IMR-90 (cell line): ENCODE results near the gene SLCO3A1. TPM values are rescaled to one million over a fixed set of nuclear protein-coding genes. Genes with fewer than 3 reads are reported as not detected.

ENCODE experiments used
- ATAC-seq: fragments of 200-7000 bp; cut with Tn5 transposase; 2 replicates; pipeline ENCODE4 v1.9.1; 2020; ENCODE audit warnings: low read depth, mild to moderate bottlenecking, moderate library complexity
- BruUV-seq: library from RNA; stranded (reverse); fragments of 400-500 nt; replicated peaks from 2 replicates; lab custom pipeline; 2021; lab: Mats Ljungman, UMichigan
- CTCF ChIA-PET: fragments of 300-600 bp; formaldehyde crosslinking; extraction: SDS; loops from one replicate; lab custom pipeline; 2021; ENCODE audit warnings: antibody characterized with exemption; lab: Yijun Ruan, JAX
- POLR2A ChIA-PET: fragments of 300-600 bp; sonication (Branson Sonifier 250); formaldehyde crosslinking; loops from one replicate; lab custom pipeline; 2022; ENCODE audit warnings: antibody characterized with exemption; ENCODE audit not compliant: unreplicated experiment; lab: Charles Lee
- DNase-seq: peaks from one replicate; pipeline ENCODE4 v3.0.0; 2013
- H2AFZ ChIP-seq: replicated peaks from 2 replicates; pipeline ENCODE3; 2013; ENCODE audit warnings: low read length, mild to moderate bottlenecking; ENCODE audit not compliant: poor library complexity
- H2AK5ac ChIP-seq: 2 replicates; pipeline ENCODE4 v1.6.1; 2013; ENCODE audit warnings: low read depth, low read length, inconsistent platforms
- H2AK9ac ChIP-seq: replicated peaks from 2 replicates; pipeline ENCODE3; 2013; ENCODE audit warnings: mild to moderate bottlenecking, low read depth, low read length, moderate library complexity; ENCODE audit not compliant: poor library complexity
- H2BK120ac ChIP-seq: 2 replicates; pipeline ENCODE4 v1.6.1; 2013; ENCODE audit warnings: low read depth, low read length, inconsistent platforms
- H2BK15ac ChIP-seq: 3 replicates; pipeline ENCODE4 v1.6.1; 2013; ENCODE audit warnings: low read depth, low read length, inconsistent platforms
- H2BK20ac ChIP-seq: 2 replicates; pipeline ENCODE4 v1.6.1; 2013; ENCODE audit warnings: low read depth, mild to moderate bottlenecking, inconsistent platforms, low read length, moderate library complexity
- H2BK5ac ChIP-seq: 2 replicates; pipeline ENCODE4 v1.6.1; 2013; ENCODE audit warnings: mild to moderate bottlenecking, low read depth, low read length, inconsistent platforms; ENCODE audit not compliant: poor library complexity, severe bottlenecking
- H3K14ac ChIP-seq: replicated peaks from 2 replicates; pipeline ENCODE4 v1.6.1; 2013; ENCODE audit warnings: low read depth, low read length, inconsistent platforms
- H3K18ac ChIP-seq: 2 replicates; pipeline ENCODE4 v1.6.1; 2013; ENCODE audit warnings: low read depth, low read length, control low read depth
- H3K23ac ChIP-seq: 2 replicates; pipeline ENCODE4 v1.6.1; 2013; ENCODE audit warnings: low read depth, low read length, inconsistent platforms
- H3K27ac ChIP-seq: 2 replicates; pipeline ENCODE4 v1.5.1; 2013; ENCODE audit warnings: mild to moderate bottlenecking, control low read depth, low read length; ENCODE audit not compliant: insufficient read depth
- H3K27me3 ChIP-seq: 2 replicates; pipeline ENCODE4 v1.6.1; 2013; ENCODE audit warnings: low read length; ENCODE audit not compliant: control insufficient read depth, insufficient read depth
- H3K36me3 ChIP-seq: 2 replicates; pipeline ENCODE4 v1.6.1; 2013; ENCODE audit warnings: low read length, mixed read lengths; ENCODE audit not compliant: control insufficient read depth, insufficient read depth
- H3K4ac ChIP-seq: 2 replicates; pipeline ENCODE4 v1.6.1; 2013; ENCODE audit warnings: low read depth, low read length, inconsistent platforms
- H3K4me1 ChIP-seq: 2 replicates; pipeline ENCODE4 v1.6.1; 2013; ENCODE audit warnings: low read length, mixed read lengths; ENCODE audit not compliant: control insufficient read depth, insufficient read depth
- H3K4me2 ChIP-seq: 2 replicates; pipeline ENCODE4 v1.6.1; 2013; ENCODE audit warnings: low read depth, mild to moderate bottlenecking, control low read depth, low read length, moderate library complexity
- H3K4me3 ChIP-seq: 2 replicates; pipeline ENCODE4 v1.5.1; 2013; ENCODE audit warnings: low read depth, mild to moderate bottlenecking, control low read depth, low read length, moderate library complexity; ENCODE audit not compliant: insufficient read depth
- H3K56ac ChIP-seq: 2 replicates; pipeline ENCODE4 v1.6.1; 2013; ENCODE audit warnings: low read length, inconsistent platforms; ENCODE audit not compliant: insufficient read depth; ENCODE audit errors: extremely low read depth
- H3K79me1 ChIP-seq, 2 experiments: 2 replicates each; pipeline ENCODE4 v1.6.1; 2013; ENCODE audit warnings: low read length in 2 of 2, inconsistent platforms in 1 of 2, low read depth in 1 of 2
- H3K9ac ChIP-seq: 2 replicates; pipeline ENCODE4 v1.6.1; 2013; ENCODE audit warnings: low read depth, low read length, control low read depth
- H3K9me1 ChIP-seq: 2 replicates; pipeline ENCODE4 v1.6.1; 2013; ENCODE audit warnings: low read length, inconsistent platforms; ENCODE audit not compliant: insufficient read depth
- H3K9me3 ChIP-seq: 2 replicates; pipeline ENCODE4 v1.6.1; 2013; ENCODE audit warnings: low read length; ENCODE audit not compliant: control insufficient read depth, insufficient read depth
- H4K20me1 ChIP-seq: 2 replicates; pipeline ENCODE4 v1.6.1; 2013; ENCODE audit warnings: low read length, inconsistent platforms; ENCODE audit not compliant: insufficient read depth
- H4K5ac ChIP-seq: 2 replicates; pipeline ENCODE4 v1.6.1; 2013; ENCODE audit warnings: mild to moderate bottlenecking, low read depth, low read length, control low read depth
- H4K8ac ChIP-seq, 2 experiments: 2 replicates each; pipeline ENCODE4 v1.6.1; 2013; ENCODE audit warnings: low read depth in 2 of 2, low read length in 2 of 2, control low read depth in 1 of 2, inconsistent platforms in 1 of 2
- H4K91ac ChIP-seq: 2 replicates; pipeline ENCODE4 v1.6.1; 2013; ENCODE audit warnings: low read depth, low read length, inconsistent platforms; ENCODE audit not compliant: insufficient read depth
- BHLHE40 ChIP-seq: fragments of 150-350 bp; IDR thresholded peaks from 2 replicates; pipeline ENCODE4 v1.6.1; 2016; ENCODE audit warnings: mild to moderate bottlenecking, low read depth, low read length
- CEBPB ChIP-seq: IDR thresholded peaks from 2 replicates; pipeline ENCODE4 v1.6.1; 2012; ENCODE audit warnings: low read depth, low read length, improper control_type of control experiment
- FOS ChIP-seq: fragments of 150-350 bp; IDR thresholded peaks from 2 replicates; pipeline ENCODE4 v1.6.1; 2016; ENCODE audit warnings: low read depth, low read length
- MAZ ChIP-seq: IDR thresholded peaks from 2 replicates; pipeline ENCODE4 v1.6.1; 2012; ENCODE audit warnings: low read depth, mild to moderate bottlenecking, low read length, improper control_type of control experiment, moderate library complexity, borderline replicate concordance
- MXI1 ChIP-seq: IDR thresholded peaks from 2 replicates; pipeline ENCODE4 v1.6.1; 2012; ENCODE audit warnings: low read depth, mild to moderate bottlenecking, low read length, moderate library complexity, borderline replicate concordance
- NFE2L2 ChIP-seq: fragments of 150-350 bp; IDR thresholded peaks from 2 replicates; pipeline ENCODE4 v1.6.1; 2016; ENCODE audit warnings: low read depth, mild to moderate bottlenecking, low read length
- POLR2A ChIP-seq: IDR thresholded peaks from 2 replicates; pipeline ENCODE4 v1.6.1; 2012; ENCODE audit warnings: mild to moderate bottlenecking, low read depth, low read length
- RAD21 ChIP-seq: IDR thresholded peaks from 2 replicates; pipeline ENCODE4 v1.6.1; 2012; ENCODE audit warnings: low read length, improper control_type of control experiment
- RCOR1 ChIP-seq: IDR thresholded peaks from 2 replicates; pipeline ENCODE4 v1.6.1; 2012; ENCODE audit warnings: mild to moderate bottlenecking, low read length, improper control_type of control experiment; ENCODE audit not compliant: insufficient replicate concordance
- RFX5 ChIP-seq: IDR thresholded peaks from 2 replicates; pipeline ENCODE4 v1.8.0; 2012; ENCODE audit warnings: low read depth, mild to moderate bottlenecking, low read length, moderate library complexity
- SMC3 ChIP-seq: fragments of 150-350 bp; IDR thresholded peaks from 2 replicates; pipeline ENCODE4 v1.6.1; 2016; ENCODE audit warnings: low read depth, mild to moderate bottlenecking, antibody characterized with exemption, low read length, moderate library complexity
- WGBS, 2 experiments: methylation state at CpG; one replicate each; pipeline versions ENCODE4 v1.1.5 to v1.1.7; 2013; ENCODE audit warnings: missing lambda C conversion rate in 2 of 2; ENCODE audit not compliant: insufficient read length in 1 of 2; ENCODE audit errors: extremely low coverage in 2 of 2; 5-methylcytosine and 5-hydroxymethylcytosine counted together
- dilution Hi-C: fragments of 300-500 bp; cut with HindIII; formaldehyde crosslinking; loops from one replicate; pipeline ENCODE4 v1.14.3; 2018; ENCODE audit warnings: low sequenced_read_pairs; ENCODE audit not compliant: unreplicated experiment
- in situ Hi-C: fragments of 300-500 bp; cut with MboI; formaldehyde crosslinking; loops from 3 replicates; pipeline ENCODE4 v1.14.3; 2019; ENCODE audit warnings: low sequenced_read_pairs, inconsistent platforms, mixed read lengths
- intact Hi-C: fragments of 100-400 bp; cut with micrococcal nuclease; formaldehyde crosslinking; loops from 2 replicates; pipeline ENCODE4 v1.10.0; 2022
- polyA plus RNA-seq, 3 experiments: library from polyadenylated mRNA; depleted of rRNA; stranded (reverse); fragments of >200 nt; gene quantifications; 2 replicates each; pipeline ENCODE4 v1.2.3, GENCODE V29; 2012; ENCODE audit warnings: low replicate concordance in 1 of 3
- total RNA-seq: library from RNA; depleted of rRNA; stranded (reverse); fragments of >200 nt; gene quantifications from 2 replicates; pipeline ENCODE4 v1.2.3, GENCODE V29; 2012
- TF ChIP-seq, protein P1 (sequence below): conservative IDR thresholded peaks from 2 replicates; pipeline ENCODE4 v1.5.1; 2012; ENCODE audit warnings: mild to moderate bottlenecking, low read depth, low read length, improper control_type of control experiment

Gene SLCO3A1
- total and polyA plus RNA-seq, 2 of the 4 experiments (the other 2 are of a cell fraction), result 4.7 to 8.1 TPM

DNA sequence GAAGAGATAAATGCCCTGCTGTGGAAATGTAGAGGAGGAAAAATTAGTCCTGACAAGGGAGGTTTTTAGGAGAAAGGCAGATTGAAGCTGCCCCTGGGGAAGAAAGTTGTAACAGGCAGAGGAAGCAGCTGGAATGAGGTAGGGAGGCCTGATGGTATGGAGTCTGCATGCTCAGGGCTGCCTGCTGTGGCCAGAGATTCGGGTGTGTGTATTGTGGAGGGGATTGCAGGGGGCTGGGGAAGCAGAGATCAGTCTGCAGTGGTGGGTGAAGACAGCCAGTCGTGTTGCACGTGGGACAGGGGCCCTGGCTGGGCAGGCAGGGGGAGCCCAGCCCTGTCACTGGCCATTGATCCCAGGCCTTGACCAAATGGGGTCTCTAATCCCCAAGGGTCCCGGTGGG, 96.5 kb downstream of the SLCO3A1 start:
- intact Hi-C loops (no loop called here), in situ Hi-C loops (no loop called here), dilution Hi-C loops (no loop called here)
- no peak overlapping the region for H2AK5ac ChIP-seq
- no peak overlapping the region for H3K4ac ChIP-seq
- H3K27ac ChIP-seq, result peak overlapping the region; percentile 52; the same call in 1 of the 2 replicates
- no peaks in the 10 kb centered on the region for H3K36me3 ChIP-seq
- no peaks in the 10 kb centered on the region for H3K27me3 ChIP-seq
- DNase-seq (no peak), ATAC-seq (no peak)
- H3K9me3 ChIP-seq, result no peaks in the 10 kb centered on the region
- H3K18ac ChIP-seq, result no peak overlapping the region; the same call in 1 of the 2 replicates
- H3K4me2 ChIP-seq, result no peak overlapping the region; the same call in 1 of the 2 replicates
- H3K14ac ChIP-seq, result no peak overlapping the region
- no peak overlapping the region for H2BK5ac ChIP-seq
- H3K4me3 ChIP-seq, result no peak overlapping the region
- ChIA-PET POLR2A (no interaction called here), CTCF (interaction anchor here (0.6 kb wide), 1 partner anchor 29 kb away, joined by 3 read pairs; no protein-coding TSS in a partner anchor)
- no TSS peak for BruUV-seq
- H2BK120ac ChIP-seq, result no peak overlapping the region
- H2BK15ac ChIP-seq, result no peak overlapping the region
- H4K20me1 ChIP-seq, result no peaks in the 10 kb centered on the region
- no peak overlapping the region for H4K8ac ChIP-seq
- H3K79me1 ChIP-seq, result peaks cover 0 to 15% of the 10 kb centered on the region in 2 experiments; a peak in 1 of 4 replicates
- peaks cover 6% of the 10 kb centered on the region; the same call in 1 of the 2 replicates for H3K9me1 ChIP-seq
- H2AFZ ChIP-seq, result no peak overlapping the region
- no peak for TF ChIP-seq RCOR1
- TF ChIP-seq MAZ, result no peak
- no peak for TF ChIP-seq CEBPB
- no peak for TF ChIP-seq BHLHE40
- no peak for TF ChIP-seq SMC3
- no peak for TF ChIP-seq POLR2A
- no peak for TF ChIP-seq MXI1
- no peak for TF ChIP-seq RAD21
- TF ChIP-seq NFE2L2, result no peak
- no peak for TF ChIP-seq RFX5
- TF ChIP-seq FOS, result no peak
- TF ChIP-seq, protein P1, sequence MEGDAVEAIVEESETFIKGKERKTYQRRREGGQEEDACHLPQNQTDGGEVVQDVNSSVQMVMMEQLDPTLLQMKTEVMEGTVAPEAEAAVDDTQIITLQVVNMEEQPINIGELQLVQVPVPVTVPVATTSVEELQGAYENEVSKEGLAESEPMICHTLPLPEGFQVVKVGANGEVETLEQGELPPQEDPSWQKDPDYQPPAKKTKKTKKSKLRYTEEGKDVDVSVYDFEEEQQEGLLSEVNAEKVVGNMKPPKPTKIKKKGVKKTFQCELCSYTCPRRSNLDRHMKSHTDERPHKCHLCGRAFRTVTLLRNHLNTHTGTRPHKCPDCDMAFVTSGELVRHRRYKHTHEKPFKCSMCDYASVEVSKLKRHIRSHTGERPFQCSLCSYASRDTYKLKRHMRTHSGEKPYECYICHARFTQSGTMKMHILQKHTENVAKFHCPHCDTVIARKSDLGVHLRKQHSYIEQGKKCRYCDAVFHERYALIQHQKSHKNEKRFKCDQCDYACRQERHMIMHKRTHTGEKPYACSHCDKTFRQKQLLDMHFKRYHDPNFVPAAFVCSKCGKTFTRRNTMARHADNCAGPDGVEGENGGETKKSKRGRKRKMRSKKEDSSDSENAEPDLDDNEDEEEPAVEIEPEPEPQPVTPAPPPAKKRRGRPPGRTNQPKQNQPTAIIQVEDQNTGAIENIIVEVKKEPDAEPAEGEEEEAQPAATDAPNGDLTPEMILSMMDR, result no peak
- peaks cover 10% of the 10 kb centered on the region; the same call in 1 of the 2 replicates for H3K4me1 ChIP-seq
- peak overlapping the region; percentile 4; the same call in 1 of the 2 replicates for H4K5ac ChIP-seq
- 10% methylated on average over 1 of the region's 4 CpGs; no CpG with 5 or more reads in 1 of the 2 experiments for WGBS, 2 experiments
- H2BK20ac ChIP-seq, result no peak overlapping the region
- H3K56ac ChIP-seq, result no peak overlapping the region
- H4K91ac ChIP-seq, result no peak overlapping the region
- no peak overlapping the region for H2AK9ac ChIP-seq
- no peak overlapping the region for H3K23ac ChIP-seq
- no peak overlapping the region for H3K9ac ChIP-seq
